ENCODE measurements around the gene ERG.
A peak's percentile ranks its signal among the peaks of the same experiment; 100 is the strongest.

The ERG gene

DNA sequence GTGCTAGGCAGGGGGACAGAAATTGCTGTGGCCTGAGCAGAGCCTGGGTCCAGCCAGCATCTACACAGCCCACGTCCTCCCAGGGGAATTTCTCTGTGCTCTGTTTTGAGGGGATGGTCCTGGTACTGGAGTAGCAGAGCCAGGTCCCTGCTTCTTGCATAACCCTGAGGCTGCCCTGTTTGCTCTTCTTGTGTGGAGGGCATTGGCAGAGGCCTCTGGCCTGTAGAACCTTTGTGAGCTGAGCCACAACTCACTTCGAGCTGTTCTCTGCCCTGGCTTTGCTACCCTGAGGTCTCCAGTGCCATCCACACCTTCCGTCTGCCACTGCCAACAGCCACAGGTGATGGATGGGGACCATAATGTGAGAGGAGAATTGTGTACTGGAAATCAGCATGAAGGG lies 139.6 kb downstream of the ERG start:
- Histone ChIP-seq H3K9ac (no peak overlapping the region), H3K4me1 (no peaks in the 10 kb centered on the region), H3K27ac (no peak overlapping the region), H3K36me3 (ENCODE audit: control insufficient read depth, insufficient read depth, low read length) (no peaks in the 10 kb centered on the region), H3K4me3 (ENCODE audit: low read depth, low read length) (no peak overlapping the region), H3K79me2 (no peaks in the 10 kb centered on the region), H3K9me3 (ENCODE audit: control insufficient read depth, low read length) (no peaks in the 10 kb centered on the region), H3K4me2 (ENCODE audit: low read length) (no peak overlapping the region), H3K27me3 (ENCODE audit: control insufficient read depth, insufficient read depth, low read length) (no peaks in the 10 kb centered on the region), H2AFZ (no peak overlapping the region)
- TF ChIP-seq, protein P1, sequence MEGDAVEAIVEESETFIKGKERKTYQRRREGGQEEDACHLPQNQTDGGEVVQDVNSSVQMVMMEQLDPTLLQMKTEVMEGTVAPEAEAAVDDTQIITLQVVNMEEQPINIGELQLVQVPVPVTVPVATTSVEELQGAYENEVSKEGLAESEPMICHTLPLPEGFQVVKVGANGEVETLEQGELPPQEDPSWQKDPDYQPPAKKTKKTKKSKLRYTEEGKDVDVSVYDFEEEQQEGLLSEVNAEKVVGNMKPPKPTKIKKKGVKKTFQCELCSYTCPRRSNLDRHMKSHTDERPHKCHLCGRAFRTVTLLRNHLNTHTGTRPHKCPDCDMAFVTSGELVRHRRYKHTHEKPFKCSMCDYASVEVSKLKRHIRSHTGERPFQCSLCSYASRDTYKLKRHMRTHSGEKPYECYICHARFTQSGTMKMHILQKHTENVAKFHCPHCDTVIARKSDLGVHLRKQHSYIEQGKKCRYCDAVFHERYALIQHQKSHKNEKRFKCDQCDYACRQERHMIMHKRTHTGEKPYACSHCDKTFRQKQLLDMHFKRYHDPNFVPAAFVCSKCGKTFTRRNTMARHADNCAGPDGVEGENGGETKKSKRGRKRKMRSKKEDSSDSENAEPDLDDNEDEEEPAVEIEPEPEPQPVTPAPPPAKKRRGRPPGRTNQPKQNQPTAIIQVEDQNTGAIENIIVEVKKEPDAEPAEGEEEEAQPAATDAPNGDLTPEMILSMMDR (IDR thresholded peaks at IDR 0.05), result no peak

DNA sequence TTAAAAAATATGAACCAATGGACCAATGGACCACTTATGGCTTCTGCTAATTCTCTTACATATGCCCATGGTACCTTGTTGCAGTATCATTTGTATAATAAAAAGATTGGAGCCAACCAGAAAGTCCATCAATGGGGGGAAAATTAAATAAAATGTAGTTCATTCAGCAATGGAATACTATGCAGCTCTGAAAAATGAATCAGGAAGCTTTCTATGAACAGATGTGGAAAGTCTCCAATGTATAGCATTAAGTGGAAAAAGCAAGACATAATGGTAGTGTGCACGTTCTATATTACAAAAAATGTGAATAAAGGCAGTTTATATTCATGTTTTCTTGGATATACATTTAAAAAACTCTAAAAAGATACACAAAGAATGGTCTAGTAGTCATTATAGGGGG lies 140.2 kb downstream of the ERG start:
- Histone ChIP-seq H2AFZ (no peak overlapping the region), H3K79me2 (no peaks in the 10 kb centered on the region), H3K27me3 (ENCODE audit: control insufficient read depth, insufficient read depth, low read length) (no peaks in the 10 kb centered on the region), H3K4me1 (no peaks in the 10 kb centered on the region), H3K36me3 (ENCODE audit: control insufficient read depth, insufficient read depth, low read length) (no peaks in the 10 kb centered on the region), H3K4me2 (ENCODE audit: low read length) (no peak overlapping the region), H3K9ac (no peak overlapping the region), H3K27ac (no peak overlapping the region), H3K9me3 (ENCODE audit: control insufficient read depth, low read length) (no peaks in the 10 kb centered on the region), H3K4me3 (ENCODE audit: low read depth, low read length) (no peak overlapping the region)
- TF ChIP-seq, protein P1 (IDR thresholded peaks at IDR 0.05), result no peak

DNA sequence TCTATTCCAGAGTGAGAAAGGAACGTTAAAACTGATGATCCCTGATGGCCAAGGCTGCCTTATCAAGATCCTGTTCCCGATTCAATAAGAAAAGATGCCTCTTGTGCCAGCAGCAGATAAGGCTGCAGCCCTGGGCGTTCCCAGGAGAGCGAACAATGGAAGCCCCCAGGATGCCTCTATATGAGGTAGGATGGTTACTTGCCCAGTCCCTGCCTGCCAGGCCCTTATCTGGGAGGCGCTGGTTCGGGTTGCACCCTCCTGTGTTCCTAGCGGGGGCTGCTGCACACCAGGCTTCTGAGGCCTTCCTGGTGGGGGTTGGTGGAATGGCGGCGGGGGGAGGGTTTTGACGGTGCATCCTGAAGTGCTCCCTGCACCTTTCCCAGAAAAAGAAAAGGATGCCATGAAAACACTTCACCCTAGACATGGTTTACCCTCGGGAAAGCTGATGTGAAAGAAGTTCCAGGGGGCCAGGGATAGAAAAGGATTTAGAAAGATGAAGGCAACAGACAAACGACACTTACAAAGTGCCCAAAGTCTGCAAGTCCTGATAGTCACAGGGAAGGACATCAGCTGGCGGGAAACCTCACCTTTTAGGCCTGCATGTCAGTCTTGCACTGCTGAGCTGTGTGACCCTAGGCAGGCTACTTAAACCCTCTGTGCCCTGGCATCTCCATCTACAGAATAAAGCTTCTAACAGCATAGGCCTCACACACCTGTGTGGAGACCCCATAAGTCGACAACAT lies 141.2 kb downstream of the ERG start:
- no peaks in the 10 kb centered on the region for H3K79me2 ChIP-seq
- H3K4me2 ChIP-seq (ENCODE audit: low read length), result no peak overlapping the region
- no peaks in the 10 kb centered on the region for H3K9me3 ChIP-seq (ENCODE audit: control insufficient read depth, low read length)
- H3K9ac ChIP-seq, result no peak overlapping the region
- TF ChIP-seq, protein P1 (IDR thresholded peaks at IDR 0.05), result no peak
- no peak overlapping the region for H2AFZ ChIP-seq
- H3K4me1 ChIP-seq, result no peaks in the 10 kb centered on the region
- no peaks in the 10 kb centered on the region for H3K27me3 ChIP-seq (ENCODE audit: control insufficient read depth, insufficient read depth, low read length)
- no peak overlapping the region for H3K27ac ChIP-seq
- H3K4me3 ChIP-seq (ENCODE audit: low read depth, low read length), result no peak overlapping the region
- no peaks in the 10 kb centered on the region for H3K36me3 ChIP-seq (ENCODE audit: control insufficient read depth, insufficient read depth, low read length)

DNA sequence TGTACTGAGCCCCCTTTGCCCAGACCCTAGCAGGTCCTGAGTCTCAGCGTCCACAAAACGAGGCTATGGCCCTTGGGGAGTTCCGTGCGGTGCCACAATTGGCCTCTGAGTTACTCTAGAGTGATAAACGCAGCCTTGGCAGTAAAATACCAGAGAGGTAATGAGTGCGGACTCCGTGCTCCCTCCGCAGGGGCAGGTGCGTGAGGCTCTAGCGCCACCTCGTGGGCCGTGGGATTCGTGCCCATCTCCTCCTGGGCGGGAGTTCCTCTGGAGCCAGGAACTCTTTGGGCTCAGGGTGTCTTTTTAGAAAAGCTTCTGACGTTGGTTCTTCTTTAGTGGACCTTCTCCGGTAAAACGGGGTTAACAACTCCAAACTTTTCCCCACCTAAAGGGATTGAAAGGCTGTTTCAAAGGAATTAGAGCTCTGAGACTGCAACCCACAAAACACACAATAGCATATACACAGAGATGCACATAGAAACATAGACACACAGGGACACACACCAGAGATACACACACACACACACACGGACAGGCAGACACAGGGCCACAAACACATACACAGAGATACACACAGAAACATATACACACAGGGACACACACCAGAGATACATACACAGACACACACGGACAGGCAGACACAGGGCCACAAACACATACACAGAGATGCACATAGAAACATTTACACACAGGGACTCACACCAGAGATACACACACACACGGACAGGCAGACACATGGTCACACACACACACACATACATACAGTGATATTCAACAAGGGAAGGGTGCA lies 142.1 kb downstream of the ERG start:
- peak overlapping the region; percentile 38 for H2AFZ ChIP-seq
- no peaks in the 10 kb centered on the region for H3K27me3 ChIP-seq (ENCODE audit: control insufficient read depth, insufficient read depth, low read length)
- H3K79me2 ChIP-seq, result no peaks in the 10 kb centered on the region
- TF ChIP-seq, protein P1 (IDR thresholded peaks at IDR 0.05), result peak; percentile 83
- no peaks in the 10 kb centered on the region for H3K36me3 ChIP-seq (ENCODE audit: control insufficient read depth, insufficient read depth, low read length)
- no peak overlapping the region for H3K9ac ChIP-seq
- H3K4me2 ChIP-seq (ENCODE audit: low read length), result no peak overlapping the region
- no peaks in the 10 kb centered on the region for H3K9me3 ChIP-seq (ENCODE audit: control insufficient read depth, low read length)
- H3K4me3 ChIP-seq (ENCODE audit: low read depth, low read length), result no peak overlapping the region
- no peaks in the 10 kb centered on the region for H3K4me1 ChIP-seq
- no peak overlapping the region for H3K27ac ChIP-seq

Measured in parathyroid adenoma (tissue), 2 donors.